ENCODE data around the gene HAPLN2. TPM values are rescaled to one million over a fixed set of nuclear protein-coding genes. Genes with fewer than 3 reads are reported as not detected.
"Not testable (repeated sequence)": the region's sequence is repeated elsewhere in the genome, so short reads cannot be mapped to it uniquely, and the experiment has no call there.

The HAPLN2 gene
- total RNA-seq, 4 donors from 2014 or later: 0.18 TPM; not detected in 3

DNA sequence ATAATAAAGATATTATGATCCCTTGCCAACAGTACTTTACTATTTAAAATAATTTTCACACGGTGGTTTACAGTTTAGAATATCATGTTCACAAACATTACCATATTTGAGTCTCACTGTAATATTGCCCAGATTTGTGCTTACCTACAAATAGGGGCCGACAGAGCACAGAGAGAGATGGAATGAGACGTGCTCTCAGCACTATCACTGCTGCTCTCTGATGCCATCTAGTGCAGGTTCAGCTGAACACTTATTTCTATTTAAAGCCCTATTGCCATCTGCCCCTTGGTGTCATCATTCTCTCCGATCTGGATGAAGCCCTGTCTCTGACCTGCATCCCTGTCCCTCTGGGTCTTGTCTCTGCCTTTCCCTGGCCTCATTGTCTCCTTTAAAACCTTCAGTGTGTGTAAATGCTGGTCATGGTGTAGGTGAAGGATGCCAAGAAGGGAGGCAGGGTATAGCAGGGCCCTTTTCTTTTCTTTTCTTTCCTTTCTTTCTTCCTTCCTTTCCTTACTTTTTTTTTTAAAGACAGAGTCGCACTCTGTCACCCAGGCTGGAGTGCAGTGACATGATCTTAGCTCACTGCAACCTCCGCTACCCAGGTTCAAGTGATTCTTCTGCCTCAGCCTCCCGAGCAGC lies 11.1 kb upstream of the HAPLN2 start:
- Histone ChIP-seq H3K27ac (no peak overlapping the region), H3K4me1 (peaks cover 0 to 4% (median 0%) of the 10 kb centered on the region in 3 donors), H3K4me3 (no peak overlapping the region), H3K27me3 (peaks cover 0 to 31% (median 0%) of the 10 kb centered on the region in 4 donors), H3K36me3 (no peaks in the 10 kb centered on the region), H3K9me3 (no peaks in the 10 kb centered on the region)
- no peak for DNase-seq
- TF ChIP-seq POLR2A (IDR thresholded peaks at IDR 0.05): no peak
- TF ChIP-seq, protein P1, sequence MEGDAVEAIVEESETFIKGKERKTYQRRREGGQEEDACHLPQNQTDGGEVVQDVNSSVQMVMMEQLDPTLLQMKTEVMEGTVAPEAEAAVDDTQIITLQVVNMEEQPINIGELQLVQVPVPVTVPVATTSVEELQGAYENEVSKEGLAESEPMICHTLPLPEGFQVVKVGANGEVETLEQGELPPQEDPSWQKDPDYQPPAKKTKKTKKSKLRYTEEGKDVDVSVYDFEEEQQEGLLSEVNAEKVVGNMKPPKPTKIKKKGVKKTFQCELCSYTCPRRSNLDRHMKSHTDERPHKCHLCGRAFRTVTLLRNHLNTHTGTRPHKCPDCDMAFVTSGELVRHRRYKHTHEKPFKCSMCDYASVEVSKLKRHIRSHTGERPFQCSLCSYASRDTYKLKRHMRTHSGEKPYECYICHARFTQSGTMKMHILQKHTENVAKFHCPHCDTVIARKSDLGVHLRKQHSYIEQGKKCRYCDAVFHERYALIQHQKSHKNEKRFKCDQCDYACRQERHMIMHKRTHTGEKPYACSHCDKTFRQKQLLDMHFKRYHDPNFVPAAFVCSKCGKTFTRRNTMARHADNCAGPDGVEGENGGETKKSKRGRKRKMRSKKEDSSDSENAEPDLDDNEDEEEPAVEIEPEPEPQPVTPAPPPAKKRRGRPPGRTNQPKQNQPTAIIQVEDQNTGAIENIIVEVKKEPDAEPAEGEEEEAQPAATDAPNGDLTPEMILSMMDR (IDR thresholded peaks at IDR 0.05): peak; percentile 66 to 80 (median 74)
- WGBS, 2 donors: 26 to 29% methylated on average over 7 of the region's 7 CpGs
- intact Hi-C loops (cut with DNase I): no loop called here

GRCh38 chr1:156608981-156609380 lies 10.2 kb upstream of the HAPLN2 start:
- no peak for DNase-seq
- intact Hi-C loops (cut with DNase I): no loop called here
- no peak overlapping the region for H3K4me3 ChIP-seq
- no peak for TF ChIP-seq POLR2A (IDR thresholded peaks at IDR 0.05)
- TF ChIP-seq, protein P1 (IDR thresholded peaks at IDR 0.05): peak in 5 of 6 experiments; percentile 46 to 72 (median 53)
- H3K9me3 ChIP-seq: no peaks in the 10 kb centered on the region
- H3K27me3 ChIP-seq: peaks cover 0 to 32% (median 0%) of the 10 kb centered on the region in 4 donors
- no peak overlapping the region for H3K27ac ChIP-seq
- 30 to 31% methylated on average over 6 of the region's 6 CpGs for WGBS, 2 donors
- H3K36me3 ChIP-seq: no peaks in the 10 kb centered on the region
- H3K4me1 ChIP-seq: peaks cover 0 to 4% (median 0%) of the 10 kb centered on the region in 3 donors

GRCh38 chr1:156610072-156610471 lies 9.1 kb upstream of the HAPLN2 start:
- H3K4me1 ChIP-seq, H3K36me3 ChIP-seq, H3K4me3 ChIP-seq, H3K27ac ChIP-seq, DNase-seq, H3K9me3 ChIP-seq: not testable (repeated sequence)
- peaks cover 0 to 36% (median 0%) of the 10 kb centered on the region in 4 donors for H3K27me3 ChIP-seq
- intact Hi-C loops (cut with DNase I): loop anchor here (10.0 kb wide), 1 partner anchor 225 kb away; no protein-coding TSS in a partner anchor
- 77 to 85% methylated on average over 9 of the region's 9 CpGs for WGBS, 2 donors

DNA sequence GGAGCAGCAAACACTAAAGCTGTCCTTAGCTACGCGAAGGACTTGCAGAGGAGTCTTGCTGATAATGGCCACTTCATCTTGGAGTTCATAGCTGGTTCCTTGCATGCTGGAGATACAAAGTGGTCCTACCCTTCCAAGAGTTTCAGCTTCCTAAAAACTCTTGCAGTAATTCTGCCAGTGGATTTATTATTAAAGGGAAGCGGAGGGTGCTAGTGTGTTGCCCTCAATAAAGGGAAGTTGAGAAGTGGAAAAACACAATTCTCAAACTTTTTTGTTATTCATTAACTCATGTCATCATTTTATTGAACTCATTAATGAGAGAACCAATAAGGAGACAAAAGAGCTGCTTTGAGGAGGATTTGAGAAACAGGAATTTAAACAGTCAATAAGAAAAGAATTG lies 6.5 kb upstream of the HAPLN2 start:
- no peak for DNase-seq
- Histone ChIP-seq H3K4me3 (no peak overlapping the region), H3K4me1 (peaks cover 0 to 19% (median 0%) of the 10 kb centered on the region in 3 donors), H3K27ac (no peak overlapping the region), H3K36me3 (no peaks in the 10 kb centered on the region), H3K9me3 (no peaks in the 10 kb centered on the region), H3K27me3 (peaks cover 0 to 59% (median 0%) of the 10 kb centered on the region in 4 donors)
- intact Hi-C loops (cut with DNase I): loop anchor here (10.0 kb wide), 1 partner anchor 228 kb away; no protein-coding TSS in a partner anchor
- 53 to 62% methylated on average over 3 of the region's 3 CpGs for WGBS, 2 donors
- TF ChIP-seq POLR2A (IDR thresholded peaks at IDR 0.05): no peak
- TF ChIP-seq, protein P1 (IDR thresholded peaks at IDR 0.05): no peak

DNA sequence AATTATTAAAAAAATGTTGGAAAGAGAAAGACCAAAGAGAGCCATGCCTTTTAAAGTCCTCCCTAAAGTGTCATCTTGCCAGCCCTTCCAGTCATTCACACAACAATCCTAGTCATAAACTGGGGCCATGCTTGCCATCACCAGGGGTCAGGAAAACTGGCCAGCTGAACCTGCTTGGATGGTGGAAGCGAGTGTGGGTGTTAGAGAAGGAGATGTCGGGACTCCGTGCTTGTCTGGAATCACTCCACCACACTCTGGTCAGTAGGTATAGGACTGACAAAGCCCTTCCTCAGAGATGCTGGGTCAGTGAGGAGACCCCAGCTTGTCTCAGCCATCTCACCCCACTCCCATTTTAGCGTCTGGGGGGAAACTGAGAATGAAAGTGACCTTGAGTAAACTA lies 3.3 kb upstream of the HAPLN2 start:
- Histone ChIP-seq H3K4me1 (peaks cover 0 to 15% (median 0%) of the 10 kb centered on the region in 3 donors), H3K27me3 (peaks cover 0 to 79% (median 0%) of the 10 kb centered on the region in 4 donors), H3K9me3 (no peaks in the 10 kb centered on the region), H3K36me3 (no peaks in the 10 kb centered on the region), H3K27ac (peak overlapping the region; percentile 1 to 85 (median 77)), H3K4me3 (peak overlapping the region in 1 of 4 donors; percentile 26)
- 42 to 47% methylated on average over 4 of the region's 4 CpGs for WGBS, 2 donors
- intact Hi-C loops (cut with DNase I): loop anchor here (10.0 kb wide), 1 partner anchor 231 kb away; no protein-coding TSS in a partner anchor
- no peak for TF ChIP-seq POLR2A (IDR thresholded peaks at IDR 0.05)
- TF ChIP-seq, protein P1 (IDR thresholded peaks at IDR 0.05): no peak
- DNase-seq: no peak

Measured in esophagus squamous epithelium (tissue), 5 donors.